ENCODE data around the gene SCGN.

SCGN gene

GRCh38 chr6:25628471-25629197, 23.4 kb upstream of the SCGN start:
- Mint-ChIP-seq H3K9me3 (no peaks in the 10 kb centered on the region), H3K27me3 (peaks cover 10% of the 10 kb centered on the region), H3K4me1 (ENCODE audit: low read depth) (no peaks in the 10 kb centered on the region), H3K27ac (no peak overlapping the region), H3K36me3 (ENCODE audit: low read depth) (no peaks in the 10 kb centered on the region), H3K4me3 (no peak overlapping the region)
- intact Hi-C loops (cut with micrococcal nuclease), result no loop called here

GRCh38 chr6:25629198-25629576, 22.8 kb upstream of the SCGN start:
- Mint-ChIP-seq H3K4me3 (no peak overlapping the region), H3K36me3 (ENCODE audit: low read depth) (no peaks in the 10 kb centered on the region), H3K9me3 (no peaks in the 10 kb centered on the region), H3K27ac (no peak overlapping the region), H3K27me3 (peaks cover 10% of the 10 kb centered on the region), H3K4me1 (ENCODE audit: low read depth) (no peaks in the 10 kb centered on the region)
- intact Hi-C loops (cut with micrococcal nuclease), result no loop called here

GRCh38 chr6:25630508-25631278, 21.3 kb upstream of the SCGN start:
- Mint-ChIP-seq H3K4me3 (no peak overlapping the region), H3K4me1 (ENCODE audit: low read depth) (no peaks in the 10 kb centered on the region), H3K9me3 (no peaks in the 10 kb centered on the region), H3K36me3 (ENCODE audit: low read depth) (no peaks in the 10 kb centered on the region), H3K27ac (no peak overlapping the region), H3K27me3 (peaks cover 10% of the 10 kb centered on the region)
- intact Hi-C loops (cut with micrococcal nuclease), result no loop called here

- Mint-ChIP-seq H3K36me3 (ENCODE audit: low read depth) (no peaks in the 10 kb centered on the region), H3K27me3 (peaks cover 9% of the 10 kb centered on the region), H3K27ac (no peak overlapping the region), H3K4me1 (ENCODE audit: low read depth) (no peaks in the 10 kb centered on the region), H3K4me3 (no peak overlapping the region), H3K9me3 (no peaks in the 10 kb centered on the region)
- intact Hi-C loops (cut with micrococcal nuclease), result no loop called here
Observed at GRCh38 chr6:25635886-25636317, 16.1 kb upstream of the SCGN start.

- Mint-ChIP-seq H3K9me3 (no peaks in the 10 kb centered on the region), H3K36me3 (ENCODE audit: low read depth) (no peaks in the 10 kb centered on the region), H3K27ac (no peak overlapping the region), H3K27me3 (peaks cover 10% of the 10 kb centered on the region), H3K4me1 (ENCODE audit: low read depth) (no peaks in the 10 kb centered on the region), H3K4me3 (no peak overlapping the region)
- intact Hi-C loops (cut with micrococcal nuclease), result no loop called here
Observed at GRCh38 chr6:25637211-25637610, 14.8 kb upstream of the SCGN start.

GRCh38 chr6:25637960-25638434, 14.0 kb upstream of the SCGN start:
- Mint-ChIP-seq H3K4me1 (ENCODE audit: low read depth) (no peaks in the 10 kb centered on the region), H3K36me3 (ENCODE audit: low read depth) (no peaks in the 10 kb centered on the region), H3K4me3 (no peak overlapping the region), H3K9me3 (no peaks in the 10 kb centered on the region), H3K27me3 (peaks cover 13% of the 10 kb centered on the region), H3K27ac (no peak overlapping the region)
- intact Hi-C loops (cut with micrococcal nuclease), result no loop called here

GRCh38 chr6:25639653-25640052, 12.4 kb upstream of the SCGN start:
- Mint-ChIP-seq H3K27ac (no peak overlapping the region), H3K27me3 (peaks cover 17% of the 10 kb centered on the region), H3K9me3 (no peaks in the 10 kb centered on the region), H3K4me1 (ENCODE audit: low read depth) (no peaks in the 10 kb centered on the region), H3K36me3 (ENCODE audit: low read depth) (no peaks in the 10 kb centered on the region), H3K4me3 (no peak overlapping the region)
- intact Hi-C loops (cut with micrococcal nuclease), result no loop called here

GRCh38 chr6:25640446-25640845, 11.6 kb upstream of the SCGN start:
- H3K27me3 Mint-ChIP-seq, result peaks cover 19% of the 10 kb centered on the region

GRCh38 chr6:25640891-25641290, 11.1 kb upstream of the SCGN start:
- H3K27me3 Mint-ChIP-seq, result peaks cover 23% of the 10 kb centered on the region
- H3K4me3 Mint-ChIP-seq, result no peak overlapping the region

More at GRCh38 chr6:25640446-25640845, 11.6 kb upstream of the SCGN start:
- Mint-ChIP-seq H3K4me1 (ENCODE audit: low read depth) (no peaks in the 10 kb centered on the region), H3K9me3 (no peaks in the 10 kb centered on the region), H3K4me3 (no peak overlapping the region), H3K36me3 (ENCODE audit: low read depth) (no peaks in the 10 kb centered on the region), H3K27ac (no peak overlapping the region)
- intact Hi-C loops (cut with micrococcal nuclease), result no loop called here

GRCh38 chr6:25641377-25641776, 10.6 kb upstream of the SCGN start:
- Mint-ChIP-seq H3K9me3 (no peaks in the 10 kb centered on the region), H3K4me1 (ENCODE audit: low read depth) (no peaks in the 10 kb centered on the region), H3K27me3 (peaks cover 27% of the 10 kb centered on the region), H3K27ac (no peak overlapping the region), H3K36me3 (ENCODE audit: low read depth) (no peaks in the 10 kb centered on the region), H3K4me3 (no peak overlapping the region)
- intact Hi-C loops (cut with micrococcal nuclease), result no loop called here

More at GRCh38 chr6:25640891-25641290, 11.1 kb upstream of the SCGN start:
- intact Hi-C loops (cut with micrococcal nuclease), result no loop called here
- no peaks in the 10 kb centered on the region for H3K36me3 Mint-ChIP-seq (ENCODE audit: low read depth)
- no peaks in the 10 kb centered on the region for H3K9me3 Mint-ChIP-seq
- no peaks in the 10 kb centered on the region for H3K4me1 Mint-ChIP-seq (ENCODE audit: low read depth)
- no peak overlapping the region for H3K27ac Mint-ChIP-seq

- no peaks in the 10 kb centered on the region for H3K36me3 Mint-ChIP-seq (ENCODE audit: low read depth)
- H3K4me1 Mint-ChIP-seq (ENCODE audit: low read depth), result no peaks in the 10 kb centered on the region
- intact Hi-C loops (cut with micrococcal nuclease), result no loop called here
- peaks cover 30% of the 10 kb centered on the region for H3K27me3 Mint-ChIP-seq
- no peak overlapping the region for H3K27ac Mint-ChIP-seq
- no peak overlapping the region for H3K4me3 Mint-ChIP-seq
- H3K9me3 Mint-ChIP-seq, result no peaks in the 10 kb centered on the region
Observed at GRCh38 chr6:25641940-25642666, 9.9 kb upstream of the SCGN start.

- Mint-ChIP-seq H3K9me3 (no peaks in the 10 kb centered on the region), H3K27me3 (peaks cover 31% of the 10 kb centered on the region), H3K4me3 (no peak overlapping the region), H3K4me1 (ENCODE audit: low read depth) (no peaks in the 10 kb centered on the region), H3K27ac (no peak overlapping the region), H3K36me3 (ENCODE audit: low read depth) (no peaks in the 10 kb centered on the region)
- intact Hi-C loops (cut with micrococcal nuclease), result no loop called here
Observed at GRCh38 chr6:25642667-25643328, 9.2 kb upstream of the SCGN start.

- Mint-ChIP-seq H3K36me3 (ENCODE audit: low read depth) (no peaks in the 10 kb centered on the region), H3K27ac (no peak overlapping the region), H3K4me1 (ENCODE audit: low read depth) (no peaks in the 10 kb centered on the region), H3K4me3 (no peak overlapping the region), H3K27me3 (peaks cover 39% of the 10 kb centered on the region), H3K9me3 (no peaks in the 10 kb centered on the region)
- intact Hi-C loops (cut with micrococcal nuclease), result no loop called here
Observed at GRCh38 chr6:25645916-25646315, 6.1 kb upstream of the SCGN start.

Measured in dendritic cell treated with granulocyte-macrophage colony-stimulating factor and Interleukin-4, amounts not matched to agents 40 ng/mL and 50 ng/mL, for 4 days (primary cell).